SW 1271 (cell line): ENCODE results near the gene CD276.
"Not testable (repeated sequence)": the region's sequence is repeated elsewhere in the genome, so short reads cannot be mapped to it uniquely, and the experiment has no call there.

Experiments
- DNase-seq, 2 experiments: peaks; one replicate each; lab custom pipeline; 2025; lab: John Stamatoyannopoulos, UW

The CD276 gene

GRCh38 chr15:73710321-73710720 lies 26.1 kb downstream of the CD276 start:
- DNase-seq, result no peak

- no peak for DNase-seq
These were observed 27.3 kb downstream of the CD276 start for GRCh38 chr15:73711526-73711925.

DNA sequence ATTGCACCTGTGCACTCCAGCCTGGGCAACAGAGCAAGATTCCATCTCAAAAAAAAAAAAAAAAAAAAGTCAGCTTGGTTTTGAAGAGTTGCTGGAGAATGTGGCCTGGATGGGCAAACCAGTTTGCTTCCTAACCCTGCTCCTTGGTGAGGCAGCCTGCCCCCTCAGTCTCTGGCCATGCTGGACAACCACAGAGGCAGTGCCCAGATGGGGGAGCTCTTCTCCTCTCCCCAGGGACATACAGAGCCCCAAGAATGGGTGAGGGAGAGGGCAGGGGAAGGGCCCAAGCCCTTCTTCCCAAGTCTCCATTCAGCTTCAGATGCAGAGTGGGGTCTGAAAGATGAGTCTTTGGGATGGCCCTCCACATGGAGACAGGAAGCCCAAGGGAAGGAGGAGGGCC lies 27.9 kb downstream of the CD276 start:
- DNase-seq, result no peak

DNA sequence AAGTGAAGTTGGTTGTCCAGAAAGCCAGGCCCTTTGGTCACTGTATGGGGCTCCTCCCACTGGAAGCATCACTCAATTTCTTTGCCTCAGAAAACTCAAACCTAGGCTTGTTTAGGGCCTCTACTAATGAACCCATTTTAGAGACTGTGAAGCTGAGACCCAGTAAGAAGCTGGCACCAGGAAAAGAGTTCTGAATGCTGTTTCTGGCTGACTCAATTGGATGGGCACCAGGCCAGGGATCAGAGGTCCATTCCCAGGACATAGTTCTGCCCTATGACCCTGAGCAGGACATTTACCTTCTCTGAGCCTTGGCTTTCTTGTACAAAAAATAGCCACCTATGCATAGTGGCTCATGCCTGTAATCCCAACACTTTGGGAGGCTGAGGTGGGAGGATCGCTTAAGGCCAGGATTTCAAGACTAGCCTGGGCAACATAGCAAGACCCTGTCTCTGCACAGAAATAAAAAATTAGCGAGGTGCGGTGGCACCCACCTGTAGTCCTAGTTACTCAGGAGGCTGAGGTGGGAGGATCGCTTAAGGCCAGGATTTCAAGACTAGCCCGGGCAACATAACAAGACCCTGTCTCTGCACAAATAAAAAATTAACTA lies 30.6 kb downstream of the CD276 start:
- DNase-seq, result no peak

- no peak for DNase-seq
These were observed 31.2 kb downstream of the CD276 start for GRCh38 chr15:73715417-73715816.

GRCh38 chr15:73716417-73716816 lies 32.2 kb downstream of the CD276 start:
- DNase-seq, result no peak

GRCh38 chr15:73717206-73717605 lies 33.0 kb downstream of the CD276 start:
- no peak for DNase-seq

DNA sequence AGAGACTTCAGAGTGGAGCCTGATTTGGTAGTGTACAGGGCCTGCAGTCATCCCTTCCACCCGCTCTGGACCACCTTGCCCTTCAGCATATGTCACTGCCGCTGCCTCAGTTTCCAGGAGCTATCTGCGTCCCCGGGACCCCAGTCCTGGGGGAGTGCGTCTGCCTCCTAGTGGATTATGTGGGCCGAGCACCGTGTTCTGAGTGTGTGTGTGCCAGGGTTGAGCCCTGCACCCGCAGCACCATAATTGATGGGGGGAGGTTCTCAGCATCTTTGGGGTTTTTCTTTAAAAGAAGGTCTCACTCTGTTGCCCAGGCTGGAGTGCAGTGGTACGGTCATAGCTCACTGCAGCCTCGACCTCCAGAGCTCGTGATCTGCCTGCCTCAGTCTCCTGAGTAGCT lies 33.6 kb downstream of the CD276 start:
- no peak for DNase-seq

GRCh38 chr15:73718694-73719093 lies 34.5 kb downstream of the CD276 start:
- no peak for DNase-seq

GRCh38 chr15:73722425-73722824 lies 38.2 kb downstream of the CD276 start:
- no peak for DNase-seq

DNA sequence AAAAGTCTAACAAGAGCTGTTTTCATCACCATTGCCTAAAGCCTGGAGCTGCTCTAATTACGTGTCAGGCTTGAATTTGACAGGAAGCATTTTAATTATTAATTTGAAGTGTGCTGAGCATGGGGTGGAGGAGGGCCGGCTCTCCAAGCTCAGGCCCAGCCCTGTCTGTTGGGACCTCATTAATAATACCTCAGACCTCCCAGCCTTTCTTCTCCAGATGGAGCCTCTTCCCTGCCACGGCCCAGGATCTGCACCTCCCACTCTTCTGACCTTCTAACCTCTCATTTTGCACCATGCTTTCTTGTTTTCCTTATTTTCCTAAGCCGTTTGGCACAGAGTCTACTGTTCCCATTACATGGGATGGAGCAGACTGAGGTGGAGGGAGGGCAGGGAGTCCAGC lies 39.0 kb downstream of the CD276 start:
- no peak for DNase-seq

- DNase-seq, result no peak
These were observed 40.0 kb downstream of the CD276 start for GRCh38 chr15:73724212-73724611.

DNA sequence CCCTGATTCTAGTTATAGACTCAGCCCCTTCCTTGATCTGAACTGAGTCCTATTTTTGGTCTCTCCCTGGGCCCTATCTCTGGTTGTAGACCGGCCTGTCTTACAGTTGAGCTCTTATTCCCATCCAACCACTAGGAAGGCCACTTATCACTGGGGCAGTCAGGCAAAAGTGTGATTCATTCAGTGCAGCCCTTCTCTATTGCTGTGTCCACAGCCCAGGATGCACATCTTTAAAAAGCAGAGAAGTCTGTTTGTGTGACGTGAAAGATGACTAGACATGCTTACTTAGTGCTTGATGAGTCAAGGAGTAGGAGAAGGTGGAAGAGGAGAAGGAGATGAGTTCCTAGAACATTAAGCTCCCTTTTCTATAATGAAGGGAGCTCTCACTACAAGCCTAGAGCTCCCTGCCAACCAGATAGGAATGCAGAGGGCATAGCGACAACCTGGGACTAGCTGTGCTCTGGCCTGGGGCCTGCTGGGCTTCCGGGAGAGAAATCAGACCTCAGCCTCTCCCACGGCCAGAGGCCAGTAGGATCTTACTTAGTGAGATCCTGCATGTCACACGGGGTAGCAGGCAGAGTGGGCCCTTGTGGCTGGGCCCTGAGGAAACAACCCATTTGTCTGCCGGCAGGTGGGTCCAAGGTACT lies 43.3 kb downstream of the CD276 start:
- DNase-seq, result no peak

- DNase-seq, result not testable (repeated sequence)
These were observed 47.9 kb downstream of the CD276 start for GRCh38 chr15:73732051-73732450.

DNA sequence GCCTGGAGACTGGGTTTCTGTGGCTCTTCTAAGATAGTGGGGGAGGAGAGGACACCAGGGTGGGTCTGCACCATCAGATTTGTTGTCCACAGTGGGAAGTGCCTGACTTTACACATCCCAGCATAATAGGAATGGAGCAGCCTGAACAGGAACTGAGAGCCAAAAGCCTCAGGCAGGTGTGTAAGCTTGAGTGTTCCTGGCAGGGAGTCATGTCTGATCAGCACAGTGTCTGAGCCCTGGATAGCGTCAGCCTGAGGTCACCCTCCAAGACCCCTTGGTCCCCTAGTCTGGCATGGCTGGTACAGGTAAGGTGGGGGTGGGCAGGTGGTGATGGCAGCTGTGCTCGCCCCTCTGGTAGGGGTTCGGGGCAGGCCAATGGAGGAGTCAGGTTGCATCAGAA lies 48.7 kb downstream of the CD276 start:
- DNase-seq, result no peak

- no peak for DNase-seq
These were observed 53.4 kb downstream of the CD276 start for GRCh38 chr15:73737535-73737934.

GRCh38 chr15:73740152-73741048 lies 56.2 kb downstream of the CD276 start:
- no peak for DNase-seq

DNA sequence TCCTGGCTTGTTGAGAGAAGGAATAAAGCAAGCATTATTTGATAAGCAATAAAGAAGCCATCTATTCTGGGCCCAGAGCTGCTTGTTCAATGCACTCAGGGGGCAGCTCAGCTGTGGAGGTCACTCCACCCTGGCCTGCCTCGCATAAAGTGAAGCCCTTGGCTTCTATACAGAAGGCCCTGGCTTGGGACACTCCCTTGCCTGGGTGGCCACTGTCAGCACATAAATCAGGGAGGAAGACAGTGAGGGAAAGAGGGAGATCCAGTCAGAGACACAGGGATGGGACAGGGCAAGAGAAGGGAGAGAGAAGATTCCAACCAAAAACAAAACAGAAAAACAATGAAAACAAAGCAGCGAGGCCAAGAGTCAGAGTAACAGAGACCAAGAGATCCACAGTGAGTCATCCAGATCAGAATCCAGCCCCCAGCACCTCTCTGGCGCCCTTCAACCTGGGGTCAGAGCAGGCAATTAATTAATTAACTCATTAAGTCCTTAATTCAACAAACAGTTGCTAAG lies 57.2 kb downstream of the CD276 start:
- no peak for DNase-seq

DNA sequence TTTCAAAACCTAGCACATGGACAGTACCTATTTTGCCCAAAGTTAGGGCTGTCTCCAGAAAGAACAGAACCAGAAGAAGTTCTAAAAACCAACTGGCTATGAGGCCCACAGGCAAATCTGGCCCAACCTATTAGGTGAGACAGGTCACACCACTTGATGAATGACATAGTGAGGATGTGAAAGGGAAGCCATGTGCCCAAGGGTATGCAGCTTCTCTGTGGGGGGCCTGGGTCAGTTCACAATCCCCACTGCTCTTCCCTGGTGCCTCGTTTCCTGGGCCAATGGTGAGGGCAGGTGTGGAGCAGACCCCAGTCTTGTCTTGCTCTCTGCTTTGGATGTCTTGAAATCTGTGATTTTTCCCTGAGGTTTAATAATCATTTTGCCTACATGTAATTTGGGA lies 60.1 kb downstream of the CD276 start:
- DNase-seq, result no peak

DNA sequence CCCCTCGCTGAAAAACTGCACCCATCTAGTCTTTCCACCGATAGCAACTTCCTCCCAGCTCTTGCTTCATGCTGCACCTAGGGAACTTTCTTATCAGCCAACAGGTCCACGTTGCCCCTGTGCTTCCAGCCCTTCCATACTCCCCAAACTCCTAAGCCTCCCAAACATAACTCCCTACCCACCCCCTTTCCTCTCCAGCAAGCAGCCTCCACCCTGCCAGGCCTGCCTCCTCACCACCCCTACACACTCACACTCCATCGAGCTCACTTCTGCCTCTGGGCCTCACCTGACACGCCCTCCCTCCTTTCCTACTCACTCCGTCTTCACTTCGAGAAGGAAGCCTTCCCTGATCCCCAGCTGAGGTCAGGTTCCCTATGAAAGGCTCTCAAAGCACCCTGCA lies 60.9 kb downstream of the CD276 start:
- no peak for DNase-seq

GRCh38 chr15:73746261-73746660 lies 62.1 kb downstream of the CD276 start:
- DNase-seq, result no peak

GRCh38 chr15:73746883-73747282 lies 62.7 kb downstream of the CD276 start:
- no peak for DNase-seq
